Endothelial cell of hepatic sinusoid (primary cell): ENCODE results near the gene OPA1.
"Not testable (repeated sequence)": the region's sequence is repeated elsewhere in the genome, so short reads cannot be mapped to it uniquely, and the experiment has no call there.

Experiments
- in situ Hi-C: cut with HindIII; loops from 2 replicates; pipeline ENCODE4 v1.10.0; 2017; ENCODE audit warnings: low sequenced_read_pairs

The OPA1 gene

DNA sequence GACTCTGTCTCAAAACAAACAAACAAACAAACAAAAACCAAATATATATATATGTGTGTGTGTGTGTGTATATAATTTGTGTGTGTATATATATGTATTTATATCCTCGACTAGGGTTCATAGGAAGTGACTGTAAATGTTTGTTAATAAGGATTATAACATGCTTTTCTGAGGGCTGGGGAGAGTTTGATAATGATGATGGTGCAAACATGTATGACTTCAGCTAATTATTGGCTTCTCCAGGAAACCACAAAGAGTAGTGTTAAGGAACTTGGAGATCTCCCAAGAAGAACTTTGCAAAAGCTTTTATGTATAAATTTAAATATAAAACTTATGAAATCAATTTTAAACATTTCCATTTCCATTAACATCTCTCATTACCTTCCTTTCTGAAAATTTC, 3.9 kb upstream of the OPA1 start:
- in situ Hi-C loops, result no loop called here

DNA sequence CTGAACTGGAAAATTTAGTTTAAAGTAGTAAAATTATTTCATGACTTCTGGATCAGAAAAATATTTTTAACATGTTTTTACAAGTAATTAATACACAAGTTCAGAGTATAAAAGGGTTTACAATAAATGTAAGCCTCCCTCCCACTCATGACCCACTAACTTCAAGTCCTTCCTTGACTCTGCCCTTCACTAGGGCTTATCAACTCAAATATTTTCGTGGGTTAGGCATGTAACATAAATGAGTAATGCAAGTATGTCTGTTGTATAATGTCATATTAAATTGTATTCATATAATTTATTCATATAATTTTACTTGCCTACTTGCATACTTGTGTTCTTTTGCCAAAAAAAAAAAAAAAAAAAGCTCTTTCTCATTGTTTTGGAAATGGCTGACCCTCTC, 3.4 kb upstream of the OPA1 start:
- in situ Hi-C loops, result no loop called here

DNA sequence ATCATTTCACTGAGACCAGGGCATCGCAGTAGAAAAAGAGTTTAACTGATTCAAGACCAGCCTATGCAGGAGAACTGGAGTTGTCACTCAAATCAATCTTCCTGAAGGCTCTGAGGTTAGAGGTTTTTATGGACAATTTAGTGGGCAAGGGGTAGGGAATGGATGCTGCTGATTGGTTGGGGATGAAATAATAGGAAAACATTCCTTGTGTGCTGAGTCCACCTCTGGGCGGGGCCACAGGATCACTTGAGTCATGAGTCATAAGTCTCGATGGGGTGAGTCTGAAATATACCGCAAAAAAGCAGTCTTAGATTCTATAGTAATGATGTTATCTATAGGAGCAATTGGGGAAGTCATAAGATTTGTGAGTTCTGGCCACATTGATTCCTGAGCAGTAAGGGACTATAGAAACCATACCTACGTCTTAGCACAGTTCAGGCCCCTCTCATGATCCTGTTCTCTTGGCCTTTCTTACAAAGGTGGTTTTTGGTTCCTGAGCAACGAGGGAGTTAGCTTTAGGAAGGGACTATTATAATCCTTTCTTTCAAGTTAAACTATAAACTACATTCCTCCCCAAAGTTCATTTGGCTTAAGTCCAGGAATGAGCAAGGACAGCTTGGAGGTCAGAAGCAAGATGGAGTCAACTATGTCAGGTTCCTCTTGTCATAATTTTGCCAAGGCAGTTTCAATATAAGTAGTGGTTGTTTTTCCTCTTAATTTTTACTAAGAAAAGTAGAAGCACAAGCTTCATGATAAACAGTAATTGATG, 2.7 kb upstream of the OPA1 start:
- in situ Hi-C loops, result no loop called here

DNA sequence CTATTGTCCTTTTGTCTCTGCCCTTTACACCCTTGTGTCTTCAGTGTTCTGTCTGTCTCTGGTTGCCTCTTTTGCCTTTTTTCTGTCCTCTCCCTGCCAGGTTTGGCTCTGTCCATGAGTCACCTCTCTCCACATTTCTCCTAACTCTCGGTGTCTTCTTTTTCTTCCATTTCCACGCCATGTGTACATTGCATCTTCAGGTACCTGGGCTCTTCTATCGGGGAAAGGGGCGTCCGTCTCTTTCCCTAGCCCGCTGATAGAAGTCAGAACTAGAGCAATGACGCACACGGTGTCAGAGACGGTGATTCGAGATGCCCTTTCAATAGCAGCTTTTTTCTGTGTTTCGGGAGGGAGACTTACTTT, 641 bp downstream of the OPA1 start:
- in situ Hi-C loops, result no loop called here

DNA sequence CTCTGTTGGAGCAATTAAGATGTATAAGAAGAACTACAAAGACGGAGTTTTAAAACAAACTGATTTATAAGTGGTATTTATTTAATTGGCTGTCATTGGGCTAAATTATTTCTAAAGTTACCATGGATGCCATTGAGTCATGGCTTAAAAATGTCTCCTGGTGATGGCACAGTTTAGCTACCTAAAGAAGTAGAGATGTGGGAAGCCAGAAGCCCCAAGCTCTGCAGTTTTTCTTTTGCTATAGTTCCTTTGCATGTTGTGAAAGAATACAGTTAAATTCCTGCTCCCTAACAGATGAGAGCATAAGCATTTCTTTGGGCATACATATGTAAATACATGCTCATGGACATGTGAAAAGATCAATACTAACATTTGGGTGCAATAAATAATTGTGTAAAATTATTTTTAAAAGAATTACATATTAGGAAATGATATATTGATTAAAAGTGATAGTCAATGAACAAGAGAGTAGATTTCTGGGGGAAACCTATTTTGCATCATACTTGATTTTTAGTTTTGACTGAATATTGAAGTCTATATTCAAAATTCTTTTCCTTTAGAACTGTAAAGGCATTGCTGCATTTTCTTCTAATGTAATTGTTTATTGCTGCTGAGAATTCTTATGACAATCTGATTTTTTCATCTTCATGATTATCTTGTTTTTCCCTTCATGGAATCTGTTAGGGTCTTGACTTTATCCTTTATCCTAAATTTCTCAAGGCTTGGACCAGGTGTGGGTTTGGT, 2.1 kb downstream of the OPA1 start:
- in situ Hi-C loops, result no loop called here

DNA sequence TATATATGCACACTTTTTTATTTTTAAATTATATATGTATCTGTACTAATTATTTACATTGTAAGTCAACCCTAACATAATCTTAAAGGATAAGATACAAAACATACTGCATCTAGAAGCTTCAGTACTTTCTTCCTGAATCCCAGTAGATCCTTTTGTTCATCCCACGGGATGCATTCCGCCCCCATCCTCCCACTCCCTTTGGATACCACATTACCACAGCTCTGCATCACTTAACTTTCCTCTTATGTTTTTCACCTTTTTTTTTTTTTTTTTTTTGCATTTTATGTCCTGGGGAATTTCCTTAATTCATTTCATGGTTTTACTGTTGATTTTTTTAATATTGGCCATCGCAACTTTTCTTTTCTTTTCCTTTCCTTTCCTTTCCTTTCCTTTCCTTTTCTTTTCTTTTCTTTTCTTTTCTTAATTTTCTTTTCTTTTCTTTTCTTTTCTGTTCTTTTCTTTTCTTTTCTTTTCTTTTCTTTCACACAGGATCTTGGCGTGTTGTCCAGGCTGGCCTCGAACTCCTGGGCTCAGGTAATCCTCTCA, 3.0 kb downstream of the OPA1 start:
- in situ Hi-C loops, result no loop called here

DNA sequence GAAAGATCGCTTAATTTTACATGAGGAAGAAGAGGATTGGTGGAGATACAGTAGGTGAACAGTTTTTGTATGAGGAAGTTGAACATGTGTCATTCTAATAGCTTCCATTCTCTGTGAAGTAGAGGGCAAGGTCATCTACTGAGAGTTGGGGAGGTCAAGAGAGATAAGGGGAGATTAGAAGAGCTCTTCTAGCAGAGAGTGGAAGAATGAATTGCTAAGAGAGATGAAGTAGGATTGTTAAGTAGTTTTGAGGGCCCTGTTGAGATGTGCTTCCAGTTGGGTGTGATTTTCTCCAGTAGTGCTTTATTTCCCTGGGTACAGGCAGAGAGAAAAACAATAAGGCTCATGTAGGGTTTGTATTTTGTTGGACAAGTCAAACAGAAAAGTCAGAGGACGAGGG, 5.2 kb downstream of the OPA1 start:
- in situ Hi-C loops, result no loop called here

DNA sequence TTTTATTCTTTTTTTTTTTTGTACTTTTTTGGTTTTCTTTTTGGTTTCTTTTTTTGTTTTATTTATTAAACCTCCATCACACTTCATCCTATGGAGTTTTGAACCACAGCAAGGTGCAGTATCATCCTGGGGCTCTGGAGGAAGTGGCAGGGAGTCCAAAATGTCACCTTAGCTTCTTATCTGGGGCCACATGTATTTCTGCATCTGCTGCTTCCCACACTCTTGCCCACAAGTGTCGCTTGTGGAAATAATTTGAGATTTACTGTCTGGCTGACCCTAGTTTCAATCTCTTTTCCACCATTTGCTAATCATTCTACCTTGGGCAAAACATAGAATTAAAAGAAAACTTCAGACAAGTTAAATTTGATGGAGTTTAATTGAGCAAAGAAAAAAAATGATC, 6.4 kb downstream of the OPA1 start:
- in situ Hi-C loops, result no loop called here

DNA sequence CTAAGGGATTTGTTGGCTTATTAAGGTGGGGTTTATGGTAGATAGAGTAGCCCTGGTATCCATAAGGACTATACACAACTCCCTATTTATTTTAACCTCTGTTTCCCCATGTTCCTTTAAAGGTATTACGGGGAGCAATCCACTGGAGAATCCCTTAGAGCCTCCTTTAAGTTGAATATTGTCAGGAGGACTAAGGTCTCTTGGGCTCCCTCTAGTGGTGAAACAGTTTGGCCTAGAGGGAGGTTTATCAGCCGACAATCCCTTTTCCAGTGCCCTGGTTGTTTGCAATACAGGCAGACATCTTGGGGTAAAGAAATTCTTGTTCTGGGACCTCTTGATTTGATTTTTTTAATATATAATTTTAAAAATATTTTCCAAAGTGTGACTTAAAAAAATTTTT, 12.9 kb downstream of the OPA1 start:
- in situ Hi-C loops, result no loop called here

DNA sequence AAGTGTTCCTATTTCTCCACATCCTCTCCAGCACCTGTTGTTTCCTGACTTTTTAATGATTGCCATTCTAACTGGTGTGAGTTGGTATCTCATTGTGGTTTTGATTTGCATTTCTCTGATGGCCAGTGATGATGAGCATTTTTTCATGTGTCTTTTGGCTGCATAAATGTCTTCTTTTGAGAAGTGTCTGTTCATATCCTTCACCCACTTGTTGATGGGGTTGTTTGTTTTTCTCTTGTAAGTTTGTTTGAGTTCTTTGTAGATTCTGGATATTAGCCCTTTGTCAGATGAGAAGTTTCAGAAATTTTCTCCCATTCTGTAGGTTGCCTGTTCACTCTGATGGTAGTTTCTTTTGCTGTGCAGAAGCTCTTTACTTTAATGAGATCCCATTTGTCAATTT, 13.9 kb downstream of the OPA1 start:
- in situ Hi-C loops, result not testable (repeated sequence)

DNA sequence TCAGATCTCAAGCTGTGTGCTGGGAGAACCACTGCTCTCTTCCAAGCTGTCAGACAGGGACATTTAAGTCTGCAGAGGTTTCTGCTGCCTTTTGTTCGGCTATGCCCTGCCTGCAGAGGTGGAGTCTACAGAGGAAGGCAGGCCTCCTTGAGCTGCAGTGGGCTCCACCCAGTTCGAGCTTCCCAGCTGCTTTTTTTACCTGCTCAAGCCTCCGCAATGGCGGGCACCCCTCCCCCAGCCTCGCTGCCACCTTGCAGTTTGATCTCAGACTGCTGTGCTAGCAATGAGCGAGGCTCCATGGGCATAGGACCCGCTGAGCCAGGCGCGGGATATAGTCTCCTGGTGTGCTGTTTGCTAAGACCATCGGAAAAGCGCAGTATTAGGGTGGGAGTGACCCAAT, 17.5 kb downstream of the OPA1 start:
- in situ Hi-C loops, result not testable (repeated sequence)

DNA sequence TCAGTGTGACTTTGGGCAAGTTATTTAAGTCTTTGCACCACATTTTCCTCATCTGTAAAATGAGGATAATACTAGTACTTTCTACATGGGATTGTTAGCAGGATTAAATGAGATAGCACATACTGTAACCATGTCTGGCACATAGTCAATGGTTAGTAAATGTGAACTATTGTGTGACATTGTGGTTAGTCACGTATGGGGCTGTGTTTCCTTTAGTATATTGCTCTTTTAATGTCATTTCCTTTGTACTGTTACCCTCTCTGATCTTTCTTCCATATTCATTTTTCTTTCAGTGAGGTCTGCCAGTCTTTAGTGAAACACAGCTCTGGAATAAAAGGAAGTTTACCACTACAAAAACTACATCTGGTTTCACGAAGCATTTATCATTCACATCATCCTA, 21.4 kb downstream of the OPA1 start:
- in situ Hi-C loops, result no loop called here

DNA sequence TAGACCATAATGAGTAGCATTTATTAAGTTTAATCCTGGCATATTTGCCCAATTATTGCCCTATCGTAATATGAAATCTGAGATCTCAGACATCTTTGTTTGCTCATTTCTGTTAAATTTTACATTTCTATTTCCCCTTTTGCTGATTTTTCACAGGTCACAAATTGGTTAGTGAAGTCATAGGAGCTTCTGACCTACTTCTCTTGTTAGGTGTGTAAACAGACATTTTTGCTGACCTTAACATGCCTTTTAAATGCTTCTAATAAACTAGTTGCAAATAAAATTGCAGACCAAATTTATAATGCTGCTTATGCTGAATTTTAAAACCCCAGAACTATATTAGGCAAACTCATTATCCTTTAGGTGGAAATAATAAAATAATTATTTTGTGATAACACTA, 24.6 kb downstream of the OPA1 start:
- in situ Hi-C loops, result no loop called here

DNA sequence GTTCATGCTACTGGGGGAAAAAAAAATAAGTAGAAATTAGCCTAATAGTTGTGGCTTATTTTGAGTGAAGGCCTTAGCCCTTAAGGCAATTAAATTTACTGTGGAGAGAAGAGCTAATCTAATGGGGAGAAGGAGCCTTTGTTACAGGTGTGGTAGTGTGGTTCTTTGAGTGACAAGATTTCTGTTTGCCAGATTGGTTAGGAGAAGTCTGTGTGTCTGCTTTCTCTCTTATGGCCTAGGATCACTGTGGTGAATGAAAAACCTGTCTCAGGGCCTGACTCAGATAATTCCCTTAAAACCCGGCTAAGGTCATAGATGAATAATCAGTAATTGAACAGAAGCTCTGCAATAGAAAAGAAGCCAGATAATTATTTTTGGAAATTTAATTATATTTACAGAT, 27.0 kb downstream of the OPA1 start:
- in situ Hi-C loops, result no loop called here

DNA sequence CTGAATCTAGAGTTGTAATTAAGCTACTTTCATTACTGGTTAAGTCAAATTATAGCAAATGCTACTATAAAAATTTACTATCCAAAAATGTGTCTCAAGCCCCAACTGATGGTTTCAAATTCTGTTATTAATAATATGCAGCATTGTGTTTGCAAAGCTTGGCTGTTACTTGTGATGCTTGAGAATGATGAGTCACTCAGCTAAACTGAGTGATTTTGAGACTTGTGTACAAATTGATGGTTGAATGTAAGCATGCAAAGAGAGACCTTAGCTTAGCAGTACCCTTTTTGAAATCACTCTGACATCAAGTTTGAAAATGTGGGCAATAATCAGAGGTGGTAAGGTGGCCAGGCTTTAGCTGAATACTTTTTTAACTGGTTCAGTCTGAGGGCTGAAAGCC, 27.6 kb downstream of the OPA1 start:
- in situ Hi-C loops, result no loop called here

DNA sequence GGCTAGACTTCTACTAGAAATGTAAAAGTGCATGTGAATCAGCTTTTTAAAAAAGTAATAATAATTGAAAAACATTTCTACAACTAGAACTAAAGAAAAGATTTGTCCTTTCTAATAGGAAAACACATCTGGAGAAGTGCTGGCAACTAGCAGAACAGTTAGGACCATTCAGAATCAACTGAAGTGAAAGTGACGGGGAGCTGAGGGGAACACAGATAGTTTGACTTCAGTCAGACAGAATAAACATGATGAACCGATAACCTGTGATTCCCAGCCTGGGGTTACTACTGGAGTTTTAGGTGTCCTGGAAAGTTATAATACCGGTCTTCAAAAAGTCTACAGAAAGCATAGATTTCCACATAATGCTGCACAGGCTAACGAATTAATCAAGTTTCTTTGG, 28.1 kb downstream of the OPA1 start:
- in situ Hi-C loops, result no loop called here

DNA sequence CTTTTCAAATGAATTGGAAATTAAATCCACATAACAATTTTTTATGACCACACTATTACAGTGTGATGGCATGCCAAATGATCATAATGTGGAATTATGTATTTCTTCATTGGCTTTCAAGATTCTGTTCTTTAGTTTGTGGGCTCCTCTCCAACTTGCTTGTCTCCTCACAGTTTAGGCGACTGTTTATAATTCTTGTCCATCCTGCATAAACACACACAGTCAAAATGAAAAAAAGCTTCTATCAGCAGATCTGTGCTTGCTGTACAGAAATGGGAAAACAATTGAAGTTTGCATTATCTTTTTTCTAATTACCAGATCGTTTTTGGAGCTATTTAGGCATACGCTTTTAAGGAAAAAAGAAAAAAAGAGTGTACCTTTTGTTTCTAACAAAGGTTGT, 37.0 kb downstream of the OPA1 start:
- in situ Hi-C loops, result no loop called here

DNA sequence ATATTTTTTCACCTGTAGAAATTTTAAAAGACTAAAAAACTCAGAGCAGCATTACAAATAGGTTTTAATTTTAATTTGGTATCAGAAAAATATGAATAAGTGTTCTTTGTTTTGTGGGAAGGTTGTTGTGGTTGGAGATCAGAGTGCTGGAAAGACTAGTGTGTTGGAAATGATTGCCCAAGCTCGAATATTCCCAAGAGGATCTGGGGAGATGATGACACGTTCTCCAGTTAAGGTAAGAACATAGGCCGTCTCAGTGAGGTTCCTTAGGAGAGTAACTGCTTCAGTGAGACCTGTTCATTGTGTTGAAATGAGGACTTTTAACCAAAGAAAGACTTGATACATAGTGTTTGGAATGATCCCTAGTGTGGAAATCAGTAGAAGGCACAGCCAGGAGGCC, 44.8 kb downstream of the OPA1 start:
- in situ Hi-C loops, result no loop called here

DNA sequence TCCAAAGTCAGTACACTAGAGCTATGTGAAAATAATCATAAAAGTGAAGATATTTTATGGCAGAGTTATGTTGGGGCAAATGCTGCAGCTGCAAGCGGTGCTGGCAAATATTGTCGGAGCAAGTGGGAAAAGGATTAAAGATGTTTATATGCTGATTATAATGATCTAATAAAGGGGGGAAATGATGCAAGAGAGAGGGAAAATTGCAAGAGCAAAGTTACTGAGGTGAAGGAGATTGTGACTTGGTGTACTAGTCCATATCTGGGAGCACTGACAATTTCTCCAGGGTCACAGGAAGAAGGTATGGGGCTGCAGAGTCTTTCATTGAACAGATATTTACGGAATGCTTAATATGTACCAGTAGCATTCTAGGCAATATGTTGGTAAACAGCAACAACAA, 45.8 kb downstream of the OPA1 start:
- in situ Hi-C loops, result no loop called here

DNA sequence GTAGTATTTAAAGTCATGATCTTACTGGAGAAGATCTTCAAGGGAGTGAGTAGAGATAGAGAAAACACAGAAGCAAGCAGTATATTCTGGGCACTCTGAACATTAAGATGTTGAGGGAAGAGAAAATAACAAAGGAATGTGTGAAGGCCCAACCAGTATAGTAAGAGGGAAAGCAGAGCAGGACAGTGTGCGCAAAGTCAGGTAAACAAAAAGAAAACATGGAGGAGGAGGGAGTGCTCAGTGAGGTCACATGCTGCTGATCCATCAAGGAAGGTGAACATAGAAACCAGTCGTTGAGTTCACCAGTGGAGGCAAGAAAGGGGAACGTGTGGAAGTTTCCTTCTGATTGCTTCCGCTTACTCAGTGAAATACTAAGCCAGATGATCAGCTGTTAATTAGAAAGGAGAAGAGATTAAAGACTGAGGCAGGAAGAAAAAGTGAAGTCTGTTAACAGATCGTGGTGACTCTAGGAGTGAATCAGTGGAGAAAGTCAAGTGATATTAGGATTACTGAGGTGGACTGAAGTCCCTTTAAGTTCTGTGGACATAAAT, 47.2 kb downstream of the OPA1 start:
- in situ Hi-C loops, result no loop called here

DNA sequence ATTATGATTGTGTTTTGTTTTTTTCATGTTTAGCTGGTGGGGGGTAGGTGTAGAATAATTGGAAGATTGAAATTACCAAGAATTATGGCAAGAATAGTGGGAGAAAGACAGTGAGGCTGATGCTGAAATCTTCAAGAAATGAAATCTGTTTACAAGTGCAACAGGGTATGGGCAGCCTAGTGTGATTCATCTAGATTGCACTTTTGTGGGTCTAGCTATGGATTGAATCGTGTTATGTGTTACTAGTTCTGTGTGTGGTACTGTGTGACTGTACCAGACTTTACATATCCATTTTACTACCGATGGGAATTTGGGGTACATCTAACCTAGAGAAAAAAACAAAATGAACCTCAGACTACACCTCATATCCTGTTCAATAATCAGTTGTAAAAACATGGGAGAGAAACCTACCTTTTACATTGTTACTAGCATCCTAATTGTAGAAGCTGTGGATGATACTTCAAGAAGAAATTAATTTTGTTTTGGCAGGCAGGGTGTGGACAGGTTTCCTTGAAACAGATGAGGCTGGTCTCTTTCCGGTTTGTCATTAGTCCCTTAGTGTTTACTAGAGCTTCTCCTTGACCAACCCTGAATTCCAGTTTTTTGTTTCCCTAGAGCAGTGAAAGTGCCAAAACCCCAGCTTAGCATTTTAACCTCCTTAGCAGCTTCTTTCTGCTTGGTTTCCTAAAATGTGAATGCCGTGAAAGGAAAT, 47.9 kb downstream of the OPA1 start:
- in situ Hi-C loops, result no loop called here

DNA sequence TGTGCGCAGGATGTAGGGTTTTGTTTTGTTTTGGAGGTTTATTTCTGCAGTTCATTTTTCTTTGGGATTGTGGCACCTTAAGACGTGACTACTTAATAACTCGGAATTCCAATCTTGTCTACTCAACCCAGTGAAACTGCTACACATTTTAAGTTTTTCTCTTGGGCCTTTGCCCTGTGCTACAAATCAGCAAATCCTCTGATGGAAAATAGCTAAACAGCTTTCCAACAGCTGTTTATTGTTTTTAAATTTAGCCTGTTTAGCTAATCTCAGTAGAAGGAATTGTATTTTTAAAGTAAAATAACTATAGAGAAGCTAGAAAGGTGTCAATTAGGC, 48.4 kb downstream of the OPA1 start:
- in situ Hi-C loops, result no loop called here
